Spleen (tissue), 7 donors: Measurements from ENCODE around the gene FBXL16.

Experiments
- CTCF ChIP-seq, 11 experiments: fragments of 200-600 bp in 7 of 11; fragments of 450-650 bp in 4 of 11; sonication (generic) in 4 of 11; IDR thresholded peaks in 8 of 11; conservative IDR thresholded peaks in 3 of 11; 1 replicate in 7 of 11; 2 replicates in 4 of 11; pipeline versions ENCODE4 v1.4.0 to v1.8.0; 2016 to 2021; ENCODE audit warnings: antibody characterized with exemption in 11 of 11, inconsistent platforms in 4 of 11, mild to moderate bottlenecking in 1 of 11
- POLR2A ChIP-seq, 3 donors: fragments of 450-650 bp; IDR thresholded peaks; one replicate each; pipeline ENCODE4 v1.5.1; 2017; ENCODE audit warnings: antibody characterized with exemption in 3 of 3, mild to moderate bottlenecking in 1 of 3
- donor health status: DM: no; HTN: no; CAD: no; lungs with moderate emphysema.
- donor health status: DM: no; HTN: no; CAD: no.
- donor health status: DM: no; HTN: no; CAD: no.

GRCh38 chr16:693364-693763, 12.2 kb downstream of the FBXL16 start:
- TF ChIP-seq CTCF (IDR thresholded peaks at IDR 0.05 in 8 of 11, conservative IDR thresholded peaks at IDR 0.05 in 3 of 11) (no peak), POLR2A (IDR thresholded peaks at IDR 0.05) (no peak)
